ENCODE measurements around the gene VSIG8. TPM values are rescaled to one million over a fixed set of nuclear protein-coding genes. Genes with fewer than 3 reads are reported as not detected.

The VSIG8 gene
- total and polyA plus RNA-seq, 4 donors = 0.08 TPM; not detected in 3

DNA sequence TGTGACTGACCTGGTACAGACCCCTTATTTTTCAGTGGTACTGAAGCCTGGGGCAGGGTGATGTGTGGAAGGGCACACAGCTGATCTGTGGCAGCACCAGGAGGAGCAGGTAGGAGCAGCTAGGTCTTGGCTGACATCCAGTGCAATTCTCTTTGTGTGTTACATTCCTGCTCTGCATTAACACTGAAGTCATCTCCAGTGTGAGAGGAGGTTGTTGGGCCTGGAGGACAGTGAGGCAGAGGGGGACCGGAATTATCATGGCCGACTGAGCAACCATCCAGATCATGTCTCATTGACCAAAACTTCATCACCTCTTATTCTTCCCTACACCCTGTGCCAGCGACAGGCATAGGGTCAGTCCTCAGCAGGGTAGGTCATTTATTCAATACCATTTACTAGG lies 34.3 kb downstream of the VSIG8 start:
- Histone ChIP-seq H3K4me3 (ENCODE audit: low read depth in 1 of 3, low read length in 3 of 3) (no peak overlapping the region), H3K27ac (ENCODE audit: low read depth in 1 of 2, low read length in 2 of 2) (no peak overlapping the region), H3K4me1 (ENCODE audit: control insufficient read depth in 4 of 4, insufficient read depth in 4 of 4, low read length in 3 of 4) (no peaks in the 10 kb centered on the region), H3K27me3 (ENCODE audit: control insufficient read depth in 4 of 4, insufficient read depth in 4 of 4, low read length in 3 of 4) (no peaks in the 10 kb centered on the region), H3K9ac (ENCODE audit: low read depth in 1 of 2, low read length in 2 of 2) (no peak overlapping the region), H3K9me3 (ENCODE audit: control insufficient read depth in 4 of 4, low read length in 3 of 4) (no peaks in the 10 kb centered on the region), H3K36me3 (ENCODE audit: control insufficient read depth in 4 of 4, insufficient read depth in 3 of 4, low read depth in 1 of 4, low read length in 3 of 4) (no peaks in the 10 kb centered on the region)
- 84% methylated on average over 3 of the region's 3 CpGs for WGBS
- TF ChIP-seq FOXA1 (IDR thresholded peaks at IDR 0.05) (no peak), JUND (IDR thresholded peaks at IDR 0.05) (no peak), EGR1 (IDR thresholded peaks at IDR 0.05; ENCODE audit: low read depth in 2 of 2) (no peak), FOXA2 (IDR thresholded peaks at IDR 0.05) (no peak), GABPA (IDR thresholded peaks at IDR 0.05 in 1 of 2, conservative IDR thresholded peaks at IDR 0.05 in 1 of 2) (no peak)
- TF ChIP-seq, protein P1, sequence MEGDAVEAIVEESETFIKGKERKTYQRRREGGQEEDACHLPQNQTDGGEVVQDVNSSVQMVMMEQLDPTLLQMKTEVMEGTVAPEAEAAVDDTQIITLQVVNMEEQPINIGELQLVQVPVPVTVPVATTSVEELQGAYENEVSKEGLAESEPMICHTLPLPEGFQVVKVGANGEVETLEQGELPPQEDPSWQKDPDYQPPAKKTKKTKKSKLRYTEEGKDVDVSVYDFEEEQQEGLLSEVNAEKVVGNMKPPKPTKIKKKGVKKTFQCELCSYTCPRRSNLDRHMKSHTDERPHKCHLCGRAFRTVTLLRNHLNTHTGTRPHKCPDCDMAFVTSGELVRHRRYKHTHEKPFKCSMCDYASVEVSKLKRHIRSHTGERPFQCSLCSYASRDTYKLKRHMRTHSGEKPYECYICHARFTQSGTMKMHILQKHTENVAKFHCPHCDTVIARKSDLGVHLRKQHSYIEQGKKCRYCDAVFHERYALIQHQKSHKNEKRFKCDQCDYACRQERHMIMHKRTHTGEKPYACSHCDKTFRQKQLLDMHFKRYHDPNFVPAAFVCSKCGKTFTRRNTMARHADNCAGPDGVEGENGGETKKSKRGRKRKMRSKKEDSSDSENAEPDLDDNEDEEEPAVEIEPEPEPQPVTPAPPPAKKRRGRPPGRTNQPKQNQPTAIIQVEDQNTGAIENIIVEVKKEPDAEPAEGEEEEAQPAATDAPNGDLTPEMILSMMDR (IDR thresholded peaks at IDR 0.05; ENCODE audit: low read depth, low read length, missing input control) = no peak
- DNase-seq (ENCODE audit: low spot score) = no peak

DNA sequence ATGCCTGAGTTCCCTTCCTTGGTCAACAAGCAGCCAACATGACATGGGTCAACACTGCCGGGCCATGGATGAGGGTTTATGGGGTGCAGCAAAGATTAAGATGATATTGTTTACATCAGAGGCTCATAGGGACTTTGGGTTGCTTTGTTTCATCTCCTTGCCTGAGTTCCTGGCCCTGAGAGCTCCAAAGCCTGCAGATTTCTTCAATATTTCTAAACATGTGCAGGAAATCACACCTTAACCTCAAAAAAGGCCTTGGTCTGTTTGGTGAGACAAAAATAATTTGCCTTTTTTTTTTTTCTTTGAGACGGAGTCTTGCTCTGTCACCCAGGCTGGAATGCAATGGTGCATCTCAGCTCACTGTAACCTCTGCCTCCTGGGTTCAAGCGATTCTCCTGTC lies 34.9 kb downstream of the VSIG8 start:
- H3K36me3 ChIP-seq (ENCODE audit: control insufficient read depth in 4 of 4, insufficient read depth in 3 of 4, low read depth in 1 of 4, low read length in 3 of 4) = no peaks in the 10 kb centered on the region
- no peak for DNase-seq (ENCODE audit: low spot score)
- no peak overlapping the region for H3K27ac ChIP-seq (ENCODE audit: low read depth in 1 of 2, low read length in 2 of 2)
- H3K9me3 ChIP-seq (ENCODE audit: control insufficient read depth in 4 of 4, low read length in 3 of 4) = no peaks in the 10 kb centered on the region
- no peaks in the 10 kb centered on the region for H3K4me1 ChIP-seq (ENCODE audit: control insufficient read depth in 4 of 4, insufficient read depth in 4 of 4, low read length in 3 of 4)
- WGBS = 87% methylated on average over 3 of the region's 3 CpGs
- H3K27me3 ChIP-seq (ENCODE audit: control insufficient read depth in 4 of 4, insufficient read depth in 4 of 4, low read length in 3 of 4) = no peaks in the 10 kb centered on the region
- no peak overlapping the region for H3K9ac ChIP-seq (ENCODE audit: low read depth in 1 of 2, low read length in 2 of 2)
- no peak overlapping the region for H3K4me3 ChIP-seq (ENCODE audit: low read depth in 1 of 3, low read length in 3 of 3)
- TF ChIP-seq, protein P2, sequence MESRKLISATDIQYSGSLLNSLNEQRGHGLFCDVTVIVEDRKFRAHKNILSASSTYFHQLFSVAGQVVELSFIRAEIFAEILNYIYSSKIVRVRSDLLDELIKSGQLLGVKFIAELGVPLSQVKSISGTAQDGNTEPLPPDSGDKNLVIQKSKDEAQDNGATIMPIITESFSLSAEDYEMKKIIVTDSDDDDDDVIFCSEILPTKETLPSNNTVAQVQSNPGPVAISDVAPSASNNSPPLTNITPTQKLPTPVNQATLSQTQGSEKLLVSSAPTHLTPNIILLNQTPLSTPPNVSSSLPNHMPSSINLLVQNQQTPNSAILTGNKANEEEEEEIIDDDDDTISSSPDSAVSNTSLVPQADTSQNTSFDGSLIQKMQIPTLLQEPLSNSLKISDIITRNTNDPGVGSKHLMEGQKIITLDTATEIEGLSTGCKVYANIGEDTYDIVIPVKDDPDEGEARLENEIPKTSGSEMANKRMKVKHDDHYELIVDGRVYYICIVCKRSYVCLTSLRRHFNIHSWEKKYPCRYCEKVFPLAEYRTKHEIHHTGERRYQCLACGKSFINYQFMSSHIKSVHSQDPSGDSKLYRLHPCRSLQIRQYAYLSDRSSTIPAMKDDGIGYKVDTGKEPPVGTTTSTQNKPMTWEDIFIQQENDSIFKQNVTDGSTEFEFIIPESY (IDR thresholded peaks at IDR 0.05) = no peak
- TF ChIP-seq, protein P3, sequence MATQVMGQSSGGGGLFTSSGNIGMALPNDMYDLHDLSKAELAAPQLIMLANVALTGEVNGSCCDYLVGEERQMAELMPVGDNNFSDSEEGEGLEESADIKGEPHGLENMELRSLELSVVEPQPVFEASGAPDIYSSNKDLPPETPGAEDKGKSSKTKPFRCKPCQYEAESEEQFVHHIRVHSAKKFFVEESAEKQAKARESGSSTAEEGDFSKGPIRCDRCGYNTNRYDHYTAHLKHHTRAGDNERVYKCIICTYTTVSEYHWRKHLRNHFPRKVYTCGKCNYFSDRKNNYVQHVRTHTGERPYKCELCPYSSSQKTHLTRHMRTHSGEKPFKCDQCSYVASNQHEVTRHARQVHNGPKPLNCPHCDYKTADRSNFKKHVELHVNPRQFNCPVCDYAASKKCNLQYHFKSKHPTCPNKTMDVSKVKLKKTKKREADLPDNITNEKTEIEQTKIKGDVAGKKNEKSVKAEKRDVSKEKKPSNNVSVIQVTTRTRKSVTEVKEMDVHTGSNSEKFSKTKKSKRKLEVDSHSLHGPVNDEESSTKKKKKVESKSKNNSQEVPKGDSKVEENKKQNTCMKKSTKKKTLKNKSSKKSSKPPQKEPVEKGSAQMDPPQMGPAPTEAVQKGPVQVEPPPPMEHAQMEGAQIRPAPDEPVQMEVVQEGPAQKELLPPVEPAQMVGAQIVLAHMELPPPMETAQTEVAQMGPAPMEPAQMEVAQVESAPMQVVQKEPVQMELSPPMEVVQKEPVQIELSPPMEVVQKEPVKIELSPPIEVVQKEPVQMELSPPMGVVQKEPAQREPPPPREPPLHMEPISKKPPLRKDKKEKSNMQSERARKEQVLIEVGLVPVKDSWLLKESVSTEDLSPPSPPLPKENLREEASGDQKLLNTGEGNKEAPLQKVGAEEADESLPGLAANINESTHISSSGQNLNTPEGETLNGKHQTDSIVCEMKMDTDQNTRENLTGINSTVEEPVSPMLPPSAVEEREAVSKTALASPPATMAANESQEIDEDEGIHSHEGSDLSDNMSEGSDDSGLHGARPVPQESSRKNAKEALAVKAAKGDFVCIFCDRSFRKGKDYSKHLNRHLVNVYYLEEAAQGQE (IDR thresholded peaks at IDR 0.05) = no peak
- TF ChIP-seq FOXA1 (IDR thresholded peaks at IDR 0.05) (no peak), RXRA (IDR thresholded peaks at IDR 0.05) (no peak), HNF4G (IDR thresholded peaks at IDR 0.05) (no peak), TAF1 (conservative IDR thresholded peaks at IDR 0.05) (no peak), RAD21 (IDR thresholded peaks at IDR 0.05) (no peak), HNF4A (conservative IDR thresholded peaks at IDR 0.05) (no peak), NR2F2 (IDR thresholded peaks at IDR 0.05) (no peak), SP1 (IDR thresholded peaks at IDR 0.05) (no peak)
- TF ChIP-seq, protein P1 (IDR thresholded peaks at IDR 0.05; ENCODE audit: low read depth, low read length, missing input control) = no peak

Data from liver (tissue), 9 donors.